Measurements from ENCODE around the gene AQP3. TPM values are rescaled to one million over a fixed set of nuclear protein-coding genes. Genes with fewer than 3 reads are reported as not detected.

The AQP3 gene
- total RNA-seq, 6 experiments from 2014 or later, result 0.28 to 0.81 (median 0.53) TPM

GRCh38 chr9:33467526-33467925, 20.1 kb upstream of the AQP3 start:
- H3K9me3 Mint-ChIP-seq, result no peaks in the 10 kb centered on the region
- peaks cover 5% of the 10 kb centered on the region for H3K27me3 Mint-ChIP-seq (ENCODE audit: insufficient read depth)
- no peak for TF ChIP-seq CTCF (IDR thresholded peaks at IDR 0.05)
- H3K4me1 Mint-ChIP-seq (ENCODE audit: low read depth), result peaks cover 16% of the 10 kb centered on the region
- H3K36me3 Mint-ChIP-seq (ENCODE audit: low read depth), result peaks cover 30% of the 10 kb centered on the region
- DNase-seq, result no peak
- H3K4me3 Mint-ChIP-seq, result no peak overlapping the region
- no peak overlapping the region for H3K27ac Mint-ChIP-seq

- H3K36me3 Mint-ChIP-seq (ENCODE audit: low read depth), result peaks cover 28% of the 10 kb centered on the region
- peak; percentile 98 for TF ChIP-seq CTCF (IDR thresholded peaks at IDR 0.05)
- H3K27me3 Mint-ChIP-seq (ENCODE audit: insufficient read depth), result peaks cover 5% of the 10 kb centered on the region
- no peak overlapping the region for H3K4me3 Mint-ChIP-seq
- no peaks in the 10 kb centered on the region for H3K9me3 Mint-ChIP-seq
- peaks cover 9% of the 10 kb centered on the region for H3K4me1 Mint-ChIP-seq (ENCODE audit: low read depth)
- no peak overlapping the region for H3K27ac Mint-ChIP-seq
- no peak for DNase-seq
These were observed 19.4 kb upstream of the AQP3 start for GRCh38 chr9:33466565-33467495.

- H3K36me3 Mint-ChIP-seq (ENCODE audit: low read depth), result peaks cover 20% of the 10 kb centered on the region
- no peak for TF ChIP-seq CTCF (IDR thresholded peaks at IDR 0.05)
- no peak overlapping the region for H3K27ac Mint-ChIP-seq
- H3K27me3 Mint-ChIP-seq (ENCODE audit: insufficient read depth), result peaks cover 6% of the 10 kb centered on the region
- H3K4me3 Mint-ChIP-seq, result no peak overlapping the region
- no peaks in the 10 kb centered on the region for H3K9me3 Mint-ChIP-seq
- H3K4me1 Mint-ChIP-seq (ENCODE audit: low read depth), result no peaks in the 10 kb centered on the region; the same call in 1 of the 2 replicates
- no peak for DNase-seq
These were observed 18.5 kb upstream of the AQP3 start for GRCh38 chr9:33465596-33466564.

- Mint-ChIP-seq H3K27me3 (ENCODE audit: insufficient read depth) (peaks cover 6% of the 10 kb centered on the region), H3K9me3 (no peaks in the 10 kb centered on the region), H3K36me3 (ENCODE audit: low read depth) (peaks cover 20% of the 10 kb centered on the region), H3K4me3 (no peak overlapping the region), H3K4me1 (ENCODE audit: low read depth) (no peaks in the 10 kb centered on the region), H3K27ac (no peak overlapping the region)
- TF ChIP-seq CTCF (IDR thresholded peaks at IDR 0.05), result no peak
- DNase-seq, result no peak
These were observed 17.7 kb upstream of the AQP3 start for GRCh38 chr9:33465096-33465495.

GRCh38 chr9:33464045-33464636, 16.7 kb upstream of the AQP3 start:
- no peaks in the 10 kb centered on the region for H3K9me3 Mint-ChIP-seq
- TF ChIP-seq CTCF (IDR thresholded peaks at IDR 0.05), result no peak
- H3K27me3 Mint-ChIP-seq (ENCODE audit: insufficient read depth), result peaks cover 6% of the 10 kb centered on the region
- no peak overlapping the region for H3K4me3 Mint-ChIP-seq
- H3K36me3 Mint-ChIP-seq (ENCODE audit: low read depth), result peaks cover 16% of the 10 kb centered on the region; the same call in 1 of the 2 replicates
- H3K4me1 Mint-ChIP-seq (ENCODE audit: low read depth), result peaks cover 6% of the 10 kb centered on the region
- H3K27ac Mint-ChIP-seq, result no peak overlapping the region
- DNase-seq, result no peak
